Kidney tubule cell (primary cell): ENCODE data around the gene GOLPH3.
"Not testable (repeated sequence)": the region's sequence is repeated elsewhere in the genome, so short reads cannot be mapped to it uniquely, and the experiment has no call there.

Experiments used
- DNase-seq: peaks from one replicate; pipeline ENCODE4 v3.0.0-alpha.2; 2018; ENCODE audit warnings: low spot score

GOLPH3 gene

DNA sequence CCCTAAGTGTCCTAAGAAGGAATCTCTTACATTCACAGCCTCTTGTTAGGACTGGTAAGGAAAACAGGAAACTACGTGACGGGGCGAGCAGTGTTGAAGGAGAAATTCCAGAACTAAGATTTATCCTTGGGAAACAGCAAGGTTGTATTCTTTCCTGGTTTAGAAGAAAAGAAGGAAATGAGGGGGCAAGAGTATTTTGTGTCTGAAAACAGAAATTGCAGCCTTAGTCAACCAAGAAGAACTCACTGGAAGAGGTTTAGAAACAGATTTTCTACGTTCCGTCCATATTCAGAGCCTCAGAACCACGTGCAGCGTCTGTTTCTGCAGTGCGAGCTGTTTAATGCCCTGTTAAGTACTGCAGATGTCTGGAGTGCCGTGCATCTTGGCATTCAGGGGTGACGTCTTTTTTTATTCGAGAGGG is 75.2 kb downstream of the GOLPH3 start:
- no peak for DNase-seq

DNA sequence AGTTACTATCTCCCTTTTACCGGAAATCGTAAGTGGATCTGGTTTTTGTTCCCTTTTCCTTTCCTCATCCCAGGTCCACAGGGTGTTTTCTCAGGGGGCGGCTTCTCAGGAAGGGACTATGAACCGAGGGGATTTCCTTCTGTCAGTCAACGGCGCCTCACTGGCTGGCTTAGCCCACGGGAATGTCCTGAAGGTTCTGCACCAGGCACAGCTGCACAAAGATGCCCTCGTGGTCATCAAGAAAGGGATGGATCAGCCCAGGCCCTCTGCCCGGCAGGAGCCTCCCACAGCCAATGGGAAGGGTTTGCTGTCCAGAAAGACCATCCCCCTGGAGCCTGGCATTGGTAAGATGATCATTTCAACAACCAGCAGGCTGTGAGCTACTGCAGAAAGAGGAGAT is 75.8 kb downstream of the GOLPH3 start:
- no peak for DNase-seq

DNA sequence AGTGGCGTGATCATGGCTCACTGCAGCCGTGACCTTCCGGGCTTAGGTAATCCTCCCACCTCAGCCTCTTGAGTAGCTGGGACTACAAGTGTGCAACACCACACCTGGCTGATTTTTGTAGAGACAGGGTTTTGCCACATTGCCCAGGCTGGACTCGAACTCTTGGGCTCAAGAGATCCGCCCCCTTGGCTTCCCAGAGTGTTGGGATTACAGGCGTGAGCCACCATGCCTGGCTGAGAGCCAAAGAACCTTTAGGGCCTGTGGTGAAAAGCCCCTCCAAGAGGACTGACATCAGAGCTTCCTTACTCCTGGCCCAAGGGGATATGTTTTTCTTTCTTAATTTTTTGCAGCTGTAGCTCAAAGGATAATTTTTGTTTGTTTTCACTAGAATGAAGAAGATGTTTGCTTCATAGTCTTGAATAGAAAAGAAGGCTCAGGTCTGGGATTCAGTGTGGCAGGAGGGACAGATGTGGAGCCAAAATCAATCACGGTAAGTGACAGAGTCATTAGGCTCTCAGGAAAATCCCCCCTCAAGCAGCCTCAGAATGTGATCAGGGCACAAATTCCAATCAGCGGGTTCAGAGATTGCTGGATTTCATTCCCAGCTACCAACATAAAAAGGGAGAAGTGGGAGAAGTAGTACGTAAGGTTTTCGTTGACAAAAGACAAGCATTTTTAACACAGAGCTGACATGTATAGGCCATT is 77.1 kb downstream of the GOLPH3 start:
- DNase-seq, result no peak

DNA sequence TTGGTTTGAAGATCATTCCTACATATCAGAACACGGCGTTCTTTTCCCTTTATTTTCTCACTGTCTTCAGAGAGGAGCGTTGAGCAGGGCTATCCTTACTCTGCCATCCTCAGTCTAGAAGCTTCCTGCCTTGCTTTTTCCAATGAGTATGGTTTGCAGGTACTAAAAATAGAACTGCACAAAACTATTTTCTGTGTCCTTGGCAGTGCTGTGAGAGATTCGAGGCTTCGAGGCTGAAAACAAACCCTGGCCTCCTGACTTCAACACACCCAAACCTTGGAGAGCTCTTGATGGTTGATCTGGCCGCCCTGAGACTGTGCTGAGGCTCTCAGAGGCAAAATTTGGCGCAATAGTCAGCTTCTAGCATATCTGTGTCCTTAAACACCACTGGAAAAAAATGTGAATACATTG is 78.9 kb downstream of the GOLPH3 start:
- no peak for DNase-seq

DNA sequence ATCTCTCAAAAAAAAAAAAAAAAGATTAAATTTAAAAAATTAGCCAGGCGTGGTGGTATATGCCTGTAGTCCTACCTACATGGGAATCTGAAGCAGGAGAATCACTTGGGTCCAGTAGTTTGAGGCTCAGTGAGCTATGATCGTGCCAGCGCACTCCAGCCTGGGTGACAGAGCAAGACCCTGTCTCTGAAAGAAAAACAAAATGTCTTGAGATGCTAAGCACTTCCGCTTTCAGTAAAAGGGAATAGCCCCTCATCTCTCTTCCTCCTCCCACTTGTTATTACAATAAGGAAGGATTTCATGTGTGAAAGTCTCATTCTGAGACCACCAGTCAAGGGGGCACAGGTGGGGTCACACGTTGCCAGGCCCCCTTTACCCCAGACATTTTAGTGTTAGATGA is 79.4 kb downstream of the GOLPH3 start:
- no peak for DNase-seq

DNA sequence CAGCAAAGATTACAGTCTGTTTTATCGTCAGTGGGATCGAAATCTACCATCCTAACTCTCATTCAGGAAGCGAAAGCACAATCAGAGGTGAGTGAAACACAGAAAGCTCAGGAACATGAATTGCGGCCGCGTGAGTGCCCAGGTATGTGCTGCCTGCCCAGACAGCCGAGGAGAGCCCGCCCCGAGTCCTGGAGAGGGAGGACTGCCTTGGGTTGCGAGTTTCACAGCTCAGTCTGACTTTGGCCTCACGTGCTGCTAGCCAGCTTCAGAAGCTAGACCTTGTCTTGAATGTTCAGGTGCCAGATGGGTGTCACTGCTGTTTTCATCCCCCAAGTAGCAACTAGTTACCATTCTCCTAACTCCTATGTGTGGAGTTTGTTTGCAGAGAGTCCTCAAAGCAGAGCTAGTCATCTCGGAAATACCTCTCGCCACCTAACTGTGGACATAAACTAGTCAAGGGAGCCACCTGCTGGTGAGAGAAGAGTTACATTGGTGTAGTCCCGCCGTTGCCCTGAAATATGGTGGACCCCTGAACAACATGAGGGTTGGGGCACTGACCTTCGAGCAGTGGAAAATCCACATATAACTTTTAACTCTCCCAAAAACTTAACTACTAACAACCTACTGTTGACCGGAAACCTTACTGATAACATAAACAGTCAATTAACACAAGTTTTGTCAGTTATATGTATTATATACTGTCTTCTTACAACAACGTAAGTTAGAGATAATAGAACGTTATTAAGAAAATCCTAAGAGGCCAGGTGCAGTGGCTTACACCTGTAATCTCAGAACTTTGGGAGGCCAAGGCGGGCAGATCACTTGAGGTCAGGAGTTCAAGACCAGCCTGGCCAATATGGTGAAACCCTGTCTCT is 80.9 kb downstream of the GOLPH3 start:
- peak; percentile 77 for DNase-seq

DNA sequence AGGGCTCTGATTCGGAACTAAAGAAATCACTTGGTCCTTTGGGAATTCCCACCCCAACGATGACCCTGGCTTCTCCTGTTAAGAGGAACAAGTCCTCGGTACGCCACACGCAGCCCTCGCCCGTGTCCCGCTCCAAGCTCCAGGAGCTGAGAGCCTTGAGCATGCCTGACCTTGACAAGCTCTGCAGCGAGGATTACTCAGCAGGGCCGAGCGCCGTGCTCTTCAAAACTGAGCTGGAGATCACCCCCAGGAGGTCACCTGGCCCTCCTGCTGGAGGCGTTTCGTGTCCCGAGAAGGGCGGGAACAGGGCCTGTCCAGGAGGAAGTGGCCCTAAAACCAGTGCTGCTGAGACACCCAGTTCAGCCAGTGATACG is 83.4 kb downstream of the GOLPH3 start:
- no peak for DNase-seq

DNA sequence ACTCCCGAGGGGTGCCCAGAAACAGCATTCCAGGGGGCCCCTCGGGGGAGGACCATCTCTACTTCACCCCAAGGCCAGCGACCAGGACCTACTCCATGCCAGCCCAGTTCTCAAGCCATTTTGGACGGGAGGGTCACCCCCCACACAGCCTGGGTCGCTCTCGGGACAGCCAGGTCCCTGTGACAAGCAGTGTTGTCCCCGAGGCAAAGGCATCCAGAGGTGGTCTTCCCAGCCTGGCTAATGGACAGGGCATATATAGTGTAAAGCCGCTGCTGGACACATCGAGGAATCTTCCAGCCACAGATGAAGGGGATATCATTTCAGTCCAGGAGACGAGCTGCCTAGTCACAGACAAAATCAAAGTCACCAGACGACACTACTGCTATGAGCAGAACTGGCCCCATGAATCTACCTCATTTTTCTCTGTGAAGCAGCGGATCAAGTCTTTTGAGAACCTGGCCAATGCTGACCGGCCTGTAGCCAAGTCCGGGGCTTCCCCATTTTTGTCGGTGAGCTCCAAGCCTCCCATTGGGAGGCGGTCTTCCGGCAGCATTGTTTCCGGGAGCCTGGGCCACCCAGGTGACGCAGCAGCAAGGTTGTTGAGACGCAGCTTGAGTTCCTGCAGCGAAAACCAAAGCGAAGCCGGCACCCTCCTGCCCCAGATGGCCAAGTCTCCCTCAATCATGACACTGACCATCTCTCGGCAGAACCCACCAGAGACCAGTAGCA is 83.9 kb downstream of the GOLPH3 start:
- DNase-seq, result no peak

DNA sequence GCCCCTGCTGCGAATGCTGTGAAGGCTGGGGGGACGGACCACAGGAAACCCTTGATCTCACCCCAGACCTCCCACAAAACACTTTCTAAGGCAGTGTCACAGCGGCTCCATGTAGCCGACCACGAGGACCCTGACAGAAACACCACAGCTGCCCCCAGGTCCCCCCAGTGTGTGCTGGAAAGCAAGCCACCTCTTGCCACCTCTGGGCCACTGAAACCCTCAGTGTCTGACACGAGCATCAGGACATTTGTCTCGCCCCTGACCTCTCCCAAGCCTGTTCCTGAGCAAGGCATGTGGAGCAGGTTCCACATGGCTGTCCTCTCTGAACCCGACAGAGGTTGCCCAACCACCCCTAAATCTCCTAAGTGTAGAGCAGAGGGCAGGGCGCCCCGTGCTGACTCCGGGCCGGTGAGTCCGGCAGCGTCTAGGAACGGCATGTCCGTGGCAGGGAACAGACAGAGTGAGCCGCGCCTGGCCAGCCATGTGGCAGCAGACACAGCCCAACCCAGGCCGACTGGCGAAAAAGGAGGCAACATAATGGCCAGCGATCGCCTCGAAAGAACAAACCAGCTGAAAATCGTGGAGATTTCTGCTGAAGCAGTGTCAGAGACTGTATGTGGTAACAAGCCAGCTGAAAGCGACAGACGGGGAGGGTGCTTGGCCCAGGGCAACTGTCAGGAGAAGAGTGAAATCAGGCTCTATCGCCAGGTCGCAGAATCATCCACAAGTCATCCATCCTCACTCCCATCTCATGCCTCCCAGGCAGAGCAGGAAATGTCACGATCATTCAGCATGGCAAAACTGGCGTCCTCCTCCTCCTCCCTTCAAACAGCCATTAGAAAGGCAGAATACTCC is 84.7 kb downstream of the GOLPH3 start:
- no peak for DNase-seq

DNA sequence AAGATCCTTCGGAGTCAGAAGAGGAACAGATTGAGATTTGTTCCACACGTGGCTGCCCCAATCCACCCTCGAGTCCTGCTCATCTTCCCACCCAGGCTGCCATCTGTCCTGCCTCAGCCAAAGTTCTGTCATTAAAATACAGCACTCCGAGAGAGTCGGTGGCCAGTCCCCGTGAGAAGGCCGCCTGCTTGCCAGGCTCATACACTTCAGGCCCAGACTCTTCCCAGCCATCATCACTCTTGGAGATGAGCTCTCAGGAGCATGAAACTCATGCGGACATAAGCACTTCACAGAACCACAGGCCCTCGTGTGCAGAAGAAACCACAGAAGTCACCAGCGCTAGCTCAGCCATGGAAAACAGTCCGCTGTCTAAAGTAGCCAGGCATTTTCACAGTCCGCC is 85.9 kb downstream of the GOLPH3 start:
- no peak for DNase-seq

DNA sequence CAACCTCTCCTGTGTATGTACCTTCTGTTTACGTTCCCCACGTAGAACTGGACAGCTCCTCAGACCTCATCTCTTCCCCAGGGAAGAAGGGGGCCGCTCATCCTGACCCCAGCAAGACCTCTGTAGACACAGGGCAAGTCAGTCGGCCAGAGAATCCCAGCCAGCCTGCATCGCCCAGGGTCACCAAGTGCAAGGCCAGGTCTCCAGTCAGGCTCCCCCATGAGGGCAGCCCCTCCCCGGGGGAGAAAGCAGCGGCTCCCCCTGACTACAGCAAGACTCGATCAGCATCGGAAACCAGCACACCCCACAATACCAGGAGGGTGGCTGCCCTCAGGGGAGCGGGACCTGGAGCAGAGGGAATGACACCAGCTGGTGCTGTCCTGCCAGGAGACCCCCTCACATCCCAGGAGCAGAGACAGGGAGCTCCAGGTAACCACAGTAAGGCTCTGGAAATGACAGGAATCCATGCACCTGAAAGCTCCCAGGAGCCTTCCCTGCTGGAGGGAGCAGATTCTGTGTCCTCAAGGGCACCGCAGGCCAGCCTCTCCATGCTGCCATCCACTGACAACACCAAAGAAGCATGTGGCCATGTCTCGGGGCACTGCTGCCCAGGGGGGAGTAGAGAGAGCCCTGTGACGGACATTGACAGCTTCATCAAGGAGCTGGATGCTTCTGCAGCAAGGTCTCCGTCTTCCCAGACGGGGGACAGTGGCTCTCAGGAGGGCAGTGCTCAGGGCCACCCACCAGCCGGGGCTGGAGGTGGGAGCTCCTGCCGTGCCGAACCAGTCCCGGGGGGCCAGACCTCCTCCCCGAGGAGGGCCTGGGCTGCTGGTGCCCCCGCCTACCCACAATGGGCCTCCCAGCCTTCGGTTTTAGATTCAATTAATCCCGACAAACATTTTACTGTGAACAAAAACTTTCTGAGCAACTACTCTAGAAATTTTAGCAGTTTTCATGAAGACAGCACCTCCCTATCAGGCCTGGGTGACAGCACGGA is 86.7 kb downstream of the GOLPH3 start:
- DNase-seq, result no peak

DNA sequence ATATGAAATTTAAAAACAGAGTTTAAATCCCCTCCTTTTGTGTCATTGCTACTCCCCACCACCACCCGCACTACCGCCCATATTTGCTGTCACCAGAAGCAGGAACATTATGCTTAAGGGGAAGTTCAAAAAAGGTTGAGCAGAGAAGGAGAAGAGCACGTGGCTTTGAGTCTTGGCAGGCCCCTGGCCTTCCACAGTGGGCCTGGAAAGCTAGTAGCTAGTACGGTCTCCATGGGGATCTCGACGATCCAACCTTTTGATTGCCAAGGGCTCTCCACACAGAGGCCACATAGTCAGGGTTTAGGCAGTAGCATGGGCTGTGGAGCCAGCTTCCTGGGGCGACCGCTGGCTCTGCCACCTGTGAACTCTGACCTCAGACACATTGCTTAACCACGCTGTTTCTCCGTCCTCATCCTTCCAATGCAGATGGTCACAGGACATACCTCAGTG is 90.1 kb downstream of the GOLPH3 start:
- no peak for DNase-seq

DNA sequence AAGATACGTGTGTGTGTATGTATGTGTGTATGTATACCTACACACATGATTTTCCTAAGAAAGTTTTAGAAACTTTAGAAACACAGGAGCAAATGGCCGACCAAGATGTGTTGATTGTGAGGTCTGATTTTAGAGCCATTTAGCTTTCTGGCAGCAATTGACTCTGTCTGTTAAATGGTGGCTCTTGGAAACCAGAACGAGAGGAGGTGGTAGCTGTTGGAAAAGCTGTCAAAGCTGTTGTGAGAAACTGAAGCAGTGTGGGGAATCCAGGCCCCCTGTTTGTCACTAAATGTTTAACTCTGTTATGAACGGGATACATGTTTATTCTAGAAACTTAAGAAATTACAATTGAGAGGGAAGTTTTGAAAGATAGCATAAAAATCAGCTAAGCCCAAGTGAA is 91.4 kb downstream of the GOLPH3 start:
- DNase-seq, result no peak

DNA sequence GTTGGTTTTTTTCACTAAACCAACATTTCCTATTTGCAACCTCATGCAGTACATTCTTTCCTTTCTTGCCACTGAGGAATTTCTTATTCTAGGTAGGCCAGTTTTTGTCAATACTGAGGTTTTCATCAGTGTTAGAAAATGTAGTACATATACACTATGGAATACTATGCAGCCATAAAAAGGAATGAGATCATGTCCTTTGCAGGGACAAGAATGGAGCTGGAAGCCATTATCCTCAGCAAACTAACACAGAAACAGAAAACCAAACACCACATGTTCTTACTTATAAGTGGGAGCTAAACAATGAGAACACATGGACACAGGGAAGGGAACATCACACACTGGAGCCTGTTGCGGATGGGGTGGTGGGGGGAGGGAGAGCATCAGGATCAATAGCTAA is 93.6 kb downstream of the GOLPH3 start:
- not testable (repeated sequence) for DNase-seq

DNA sequence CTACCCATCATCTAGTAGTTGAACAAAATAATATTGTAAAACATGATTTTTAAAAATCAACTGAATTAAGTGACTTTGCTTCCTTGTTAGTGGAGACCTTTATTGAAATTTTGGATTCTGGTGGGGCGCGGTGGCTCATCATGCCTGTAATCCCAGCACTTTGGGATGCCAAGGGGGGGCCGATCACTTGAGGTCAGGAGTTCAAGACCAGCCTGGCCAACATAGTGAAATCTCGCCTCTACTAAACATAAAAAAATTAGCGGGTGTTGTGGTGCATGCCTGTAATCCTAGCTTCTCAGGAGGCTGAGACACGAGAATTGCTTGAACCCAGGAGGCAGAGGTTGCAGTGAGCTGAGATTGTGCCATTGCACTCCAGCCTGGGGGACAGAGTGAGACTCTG is 95.3 kb downstream of the GOLPH3 start:
- DNase-seq, result not testable (repeated sequence)

DNA sequence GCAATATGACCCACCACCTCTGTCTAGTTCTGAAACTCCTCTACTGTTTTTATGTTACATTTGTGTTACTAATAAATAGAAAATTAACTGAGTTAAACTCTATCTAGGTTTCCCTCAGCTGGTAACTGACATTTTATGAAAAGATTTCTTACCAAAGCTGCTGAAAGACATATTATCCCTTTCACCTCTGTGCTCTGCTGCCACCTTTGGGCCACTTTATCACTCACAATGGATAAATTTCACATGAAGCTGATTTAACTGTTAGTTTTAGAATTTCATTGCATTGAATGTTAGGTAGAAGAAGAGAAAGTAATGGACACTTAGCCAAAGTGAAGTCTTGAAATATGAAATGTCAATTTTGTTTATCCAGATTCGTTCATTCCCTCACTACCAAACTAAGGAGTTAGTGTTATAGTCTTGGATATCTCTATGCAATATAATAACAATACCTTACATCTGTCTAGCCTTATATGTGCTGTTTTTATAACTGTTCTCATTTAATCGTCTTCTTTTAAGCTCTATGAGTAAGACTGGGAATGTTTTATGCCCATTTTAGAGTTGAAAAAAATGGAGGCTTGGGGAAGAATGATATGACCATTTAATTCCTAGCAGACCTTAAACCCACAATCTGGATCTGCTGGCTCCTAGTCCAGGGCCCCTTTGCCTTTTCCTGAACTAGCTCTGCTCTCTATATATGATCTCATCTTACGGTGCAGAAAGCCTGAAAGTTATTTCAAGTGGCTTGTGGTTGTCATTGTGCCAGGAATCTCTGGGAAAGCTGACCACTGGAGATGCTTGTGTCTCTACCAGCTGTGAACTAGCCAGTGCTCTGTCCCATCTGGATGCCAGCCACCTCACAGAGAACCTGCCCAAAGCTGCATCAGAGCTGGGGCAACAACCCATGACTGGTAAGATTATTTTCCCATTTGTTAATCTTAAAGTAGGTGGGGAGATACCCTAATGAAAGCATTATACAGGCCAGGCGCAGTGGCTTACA is 97.1 kb downstream of the GOLPH3 start:
- peak; percentile 67 for DNase-seq
